CD14-positive monocyte (primary cell): ENCODE measurements around the gene SCUBE1. TPM values are rescaled to one million over a fixed set of nuclear protein-coding genes. Genes with fewer than 3 reads are reported as not detected.

Experiments used
- DNase-seq, 3 donors: peaks; one replicate each; pipeline ENCODE4 v3.0.0-alpha.2; 2011 to 2022
- H2AFZ ChIP-seq: 2 replicates; pipeline ENCODE4 v1.6.0; 2012; ENCODE audit warnings: mild to moderate bottlenecking, low read depth, low read length, inconsistent platforms; ENCODE audit not compliant: insufficient read depth, poor library complexity, severe bottlenecking
- H3K27ac ChIP-seq, 2 donors: 1 replicate in 1 of 2; 2 replicates in 1 of 2; pipeline ENCODE4 v1.5.1; 2012 to 2013; ENCODE audit warnings: low read length in 2 of 2, control low read depth in 1 of 2, inconsistent platforms in 1 of 2, low read depth in 1 of 2, mild to moderate bottlenecking in 1 of 2
- H3K27me3 ChIP-seq, 2 donors: one replicate each; pipeline versions ENCODE4 v1.6.0 to v1.6.1; 2011 to 2013; ENCODE audit warnings: low read length in 2 of 2; ENCODE audit not compliant: control insufficient read depth in 2 of 2, insufficient read depth in 2 of 2
- H3K36me3 ChIP-seq, 2 donors: replicated peaks in 1 of 2; 1 replicate in 1 of 2; 2 replicates in 1 of 2; pipeline versions ENCODE4 v1.5.1 to v1.6.1; 2012 to 2013; ENCODE audit warnings: low read length in 2 of 2, control low read depth in 1 of 2, inconsistent platforms in 1 of 2, mild to moderate bottlenecking in 1 of 2; ENCODE audit not compliant: insufficient read depth in 2 of 2, control insufficient read depth in 1 of 2
- H3K4me1 ChIP-seq, 2 donors: 1 replicate in 1 of 2; 2 replicates in 1 of 2; pipeline versions ENCODE4 v1.5.1 to v1.6.1; 2012 to 2013; ENCODE audit warnings: low read length in 2 of 2, control low read depth in 1 of 2, inconsistent platforms in 1 of 2, mild to moderate bottlenecking in 1 of 2, moderate library complexity in 1 of 2; ENCODE audit not compliant: insufficient read depth in 2 of 2, control insufficient read depth in 1 of 2
- H3K4me2 ChIP-seq: replicated peaks from 2 replicates; pipeline ENCODE3; 2012; ENCODE audit warnings: low read length, moderate library complexity, mild to moderate bottlenecking; ENCODE audit not compliant: poor library complexity, severe bottlenecking; ENCODE audit errors: extremely low read depth
- H3K4me3 ChIP-seq, 3 experiments: fragments of 200-600 bp in 1 of 3; sonication (generic) in 1 of 3; replicated peaks in 1 of 3; 1 replicate in 2 of 3; 2 replicates in 1 of 3; pipeline ENCODE4 v1.5.1; 2011 to 2013; ENCODE audit warnings: low read length in 3 of 3, mild to moderate bottlenecking in 3 of 3, control low read depth in 2 of 3, low read depth in 2 of 3, inconsistent platforms in 1 of 3, moderate library complexity in 1 of 3
- H3K79me2 ChIP-seq: 2 replicates; pipeline ENCODE4 v1.6.0; 2012; ENCODE audit warnings: mild to moderate bottlenecking, control low read depth, inconsistent platforms, low read length, moderate library complexity; ENCODE audit not compliant: insufficient read depth
- H3K9ac ChIP-seq: 2 replicates; pipeline ENCODE4 v1.6.0; 2017; ENCODE audit warnings: low read length, mild to moderate bottlenecking; ENCODE audit not compliant: insufficient read depth, poor library complexity, severe bottlenecking
- H3K9me3 ChIP-seq, 2 donors: replicated peaks in 1 of 2; 1 replicate in 1 of 2; 2 replicates in 1 of 2; pipeline versions ENCODE4 v1.5.1 to v1.6.1; 2012 to 2013; ENCODE audit warnings: low read length in 2 of 2, control low read depth in 1 of 2; ENCODE audit not compliant: control insufficient read depth in 1 of 2, insufficient read depth in 1 of 2
- H4K20me1 ChIP-seq: 2 replicates; pipeline ENCODE4 v1.6.0; 2012; ENCODE audit warnings: mild to moderate bottlenecking, low read length, control low read depth, moderate library complexity; ENCODE audit not compliant: insufficient read depth
- H3K27ac Mint-ChIP-seq, 7 donors: one replicate each; pipeline ENCODE4 v1.8.0; 2020; ENCODE audit warnings: mild to moderate bottlenecking in 7 of 7, mixed read lengths in 7 of 7, moderate library complexity in 6 of 7, inconsistent platforms in 2 of 7
- H3K27me3 Mint-ChIP-seq, 3 donors: one replicate each; pipeline ENCODE4 v1.8.0; 2021 to 2022; ENCODE audit warnings: low read depth in 3 of 3, mild to moderate bottlenecking in 3 of 3, mixed read lengths in 3 of 3, moderate library complexity in 3 of 3, inconsistent platforms in 1 of 3
- H3K36me3 Mint-ChIP-seq, 2 donors: one replicate each; pipeline ENCODE4 v1.8.0; 2020; ENCODE audit warnings: mixed read lengths in 2 of 2, inconsistent platforms in 1 of 2, mild to moderate bottlenecking in 1 of 2
- H3K4me1 Mint-ChIP-seq: one replicate; pipeline ENCODE4 v1.8.0; 2020; ENCODE audit warnings: mild to moderate bottlenecking, mixed read lengths
- H3K4me3 Mint-ChIP-seq, 2 donors: one replicate each; pipeline ENCODE4 v1.8.0; 2020; ENCODE audit warnings: mild to moderate bottlenecking in 2 of 2, mixed read lengths in 2 of 2, moderate library complexity in 1 of 2
- H3K9me3 Mint-ChIP-seq, 7 donors: one replicate each; pipeline ENCODE4 v1.8.0; 2020 to 2022; ENCODE audit warnings: mixed read lengths in 7 of 7, mild to moderate bottlenecking in 6 of 7, moderate library complexity in 6 of 7, inconsistent platforms in 2 of 7
- WGBS: methylation state at CpG from one replicate; pipeline ENCODE4 v1.1.5; 2013; ENCODE audit warnings: missing lambda C conversion rate; ENCODE audit not compliant: insufficient coverage; 5-methylcytosine and 5-hydroxymethylcytosine counted together
- intact Hi-C, 2 donors: fragments of 100-400 bp; cut with micrococcal nuclease; formaldehyde crosslinking; loops; one replicate each; pipeline versions ENCODE4 v1.15.0 to v1.15.1; 2023
- polyA plus RNA-seq, 3 donors: library from polyadenylated mRNA; depleted of rRNA in 1 of 3; unstranded in 2 of 3; stranded (reverse) in 1 of 3; fragments of 300-500 nt in 2 of 3; fragments of >200 nt in 1 of 3; fragmentation: Illumina TruSeq in 2 of 3; gene quantifications; 1 replicate in 2 of 3; 2 replicates in 1 of 3; pipeline ENCODE4 v1.2.3, GENCODE V29; 2012 to 2021
- TF ChIP-seq, protein P1 (sequence below): fragments of 200-600 bp; IDR thresholded peaks from one replicate; pipeline ENCODE4 v1.8.0; 2022; ENCODE audit warnings: antibody characterized with exemption, mild to moderate bottlenecking

The SCUBE1 gene
- polyA plus RNA-seq, 3 donors: 0.20 to 0.32 (median 0.26) TPM

DNA sequence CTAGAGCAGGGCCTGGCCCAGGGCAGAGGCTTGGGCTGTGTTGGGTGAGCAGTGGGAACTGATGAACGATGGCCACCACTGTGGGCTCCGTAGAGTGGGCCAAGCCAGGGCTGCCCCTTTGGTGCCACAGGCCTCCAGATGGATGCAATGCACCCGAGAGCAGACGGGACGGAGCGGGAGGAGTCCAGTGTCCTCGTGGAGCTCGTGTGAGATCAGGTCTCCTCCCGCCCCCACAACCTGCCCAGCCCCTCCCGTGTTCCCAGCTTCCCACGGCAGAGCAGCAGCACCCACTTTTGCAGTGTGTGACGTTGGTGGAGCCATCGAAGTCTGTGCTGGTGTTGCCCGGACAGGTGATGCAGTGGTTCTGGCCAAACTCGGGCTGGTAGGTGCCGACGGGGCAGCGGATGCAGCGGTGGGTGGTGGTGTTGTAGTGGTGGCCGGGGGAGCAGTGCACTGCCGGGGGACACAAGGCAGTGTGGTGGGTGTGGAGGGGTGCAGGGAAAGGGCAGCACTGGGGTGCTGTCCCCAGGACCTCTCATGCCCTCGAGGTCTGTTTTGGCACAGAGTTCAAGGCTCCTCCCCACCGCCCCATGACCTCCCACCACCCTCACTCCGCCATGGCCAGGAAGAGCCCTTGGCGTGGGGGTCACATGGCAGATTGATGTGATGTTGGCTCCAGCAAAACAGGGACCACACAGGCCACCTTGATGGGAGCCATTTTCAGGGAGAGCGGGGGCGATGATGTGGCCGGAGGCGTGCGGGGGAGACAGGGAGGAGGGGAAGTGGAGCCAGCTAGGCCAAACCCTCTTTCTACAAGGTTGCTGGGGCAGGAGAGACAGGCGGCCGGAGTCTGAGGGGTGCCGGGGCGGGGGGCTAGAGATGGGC, 132.3 kb downstream of the SCUBE1 start:
- H3K79me2 ChIP-seq: no peaks in the 10 kb centered on the region
- TF ChIP-seq, protein P1, sequence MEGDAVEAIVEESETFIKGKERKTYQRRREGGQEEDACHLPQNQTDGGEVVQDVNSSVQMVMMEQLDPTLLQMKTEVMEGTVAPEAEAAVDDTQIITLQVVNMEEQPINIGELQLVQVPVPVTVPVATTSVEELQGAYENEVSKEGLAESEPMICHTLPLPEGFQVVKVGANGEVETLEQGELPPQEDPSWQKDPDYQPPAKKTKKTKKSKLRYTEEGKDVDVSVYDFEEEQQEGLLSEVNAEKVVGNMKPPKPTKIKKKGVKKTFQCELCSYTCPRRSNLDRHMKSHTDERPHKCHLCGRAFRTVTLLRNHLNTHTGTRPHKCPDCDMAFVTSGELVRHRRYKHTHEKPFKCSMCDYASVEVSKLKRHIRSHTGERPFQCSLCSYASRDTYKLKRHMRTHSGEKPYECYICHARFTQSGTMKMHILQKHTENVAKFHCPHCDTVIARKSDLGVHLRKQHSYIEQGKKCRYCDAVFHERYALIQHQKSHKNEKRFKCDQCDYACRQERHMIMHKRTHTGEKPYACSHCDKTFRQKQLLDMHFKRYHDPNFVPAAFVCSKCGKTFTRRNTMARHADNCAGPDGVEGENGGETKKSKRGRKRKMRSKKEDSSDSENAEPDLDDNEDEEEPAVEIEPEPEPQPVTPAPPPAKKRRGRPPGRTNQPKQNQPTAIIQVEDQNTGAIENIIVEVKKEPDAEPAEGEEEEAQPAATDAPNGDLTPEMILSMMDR: no peak
- H3K27ac ChIP-seq: no peak overlapping the region
- Mint-ChIP-seq H3K27me3 (peaks cover 0 to 10% (median 5%) of the 10 kb centered on the region in 3 donors), H3K36me3 (no peaks in the 10 kb centered on the region), H3K9me3 (no peaks in the 10 kb centered on the region), H3K4me3 (no peak overlapping the region), H3K4me1 (peaks cover 2% of the 10 kb centered on the region), H3K27ac (no peak overlapping the region)
- WGBS: 94% methylated on average over 26 of the region's 34 CpGs
- H3K9me3 ChIP-seq: no peaks in the 10 kb centered on the region
- H3K9ac ChIP-seq: no peak overlapping the region
- intact Hi-C loops: no loop called here
- H4K20me1 ChIP-seq: no peaks in the 10 kb centered on the region
- no peak overlapping the region for H2AFZ ChIP-seq
- DNase-seq: no peak
- H3K4me3 ChIP-seq: no peak overlapping the region
- H3K27me3 ChIP-seq: no peaks in the 10 kb centered on the region
- no peaks in the 10 kb centered on the region for H3K36me3 ChIP-seq
- no peak overlapping the region for H3K4me2 ChIP-seq
- no peaks in the 10 kb centered on the region for H3K4me1 ChIP-seq

DNA sequence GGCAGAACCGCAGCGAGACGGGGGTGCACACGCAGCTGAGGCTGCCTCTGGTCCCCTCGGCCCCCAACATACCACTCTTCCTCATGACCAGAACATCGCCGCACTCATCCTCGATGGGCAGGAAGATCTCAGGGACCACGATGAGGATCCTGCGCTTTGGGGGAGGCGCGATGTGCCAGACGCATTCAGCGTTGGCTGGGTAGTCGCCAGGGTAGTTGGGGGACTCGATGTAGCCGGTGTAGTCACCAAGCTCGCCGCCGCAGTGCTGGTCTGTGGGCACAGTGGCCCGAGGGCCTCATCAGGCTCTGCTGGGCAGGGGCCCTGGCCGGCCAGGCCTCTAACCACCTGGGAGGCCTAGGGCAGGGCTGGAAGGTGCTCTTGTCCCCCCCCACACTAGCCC, 133.2 kb downstream of the SCUBE1 start:
- Histone ChIP-seq H3K9ac (no peak overlapping the region), H3K36me3 (no peaks in the 10 kb centered on the region), H3K27me3 (no peaks in the 10 kb centered on the region), H3K27ac (no peak overlapping the region), H2AFZ (no peak overlapping the region), H3K9me3 (no peaks in the 10 kb centered on the region), H3K4me1 (no peaks in the 10 kb centered on the region), H3K79me2 (no peaks in the 10 kb centered on the region), H4K20me1 (no peaks in the 10 kb centered on the region), H3K4me3 (no peak overlapping the region), H3K4me2 (no peak overlapping the region)
- Mint-ChIP-seq H3K27ac (no peak overlapping the region), H3K4me1 (peaks cover 2% of the 10 kb centered on the region), H3K9me3 (no peaks in the 10 kb centered on the region), H3K4me3 (no peak overlapping the region), H3K27me3 (peaks cover 0 to 10% (median 2%) of the 10 kb centered on the region in 3 donors), H3K36me3 (no peaks in the 10 kb centered on the region)
- no peak for DNase-seq
- WGBS: 92% methylated on average over 22 of the region's 22 CpGs
- intact Hi-C loops: no loop called here
- TF ChIP-seq, protein P1: no peak
